Measurements from ENCODE around the gene CARNS1. TPM values are rescaled to one million over a fixed set of nuclear protein-coding genes. Genes with fewer than 3 reads are reported as not detected.

Gene CARNS1
- total RNA-seq, 1 donor from 2014 or later: 1.7 TPM

DNA sequence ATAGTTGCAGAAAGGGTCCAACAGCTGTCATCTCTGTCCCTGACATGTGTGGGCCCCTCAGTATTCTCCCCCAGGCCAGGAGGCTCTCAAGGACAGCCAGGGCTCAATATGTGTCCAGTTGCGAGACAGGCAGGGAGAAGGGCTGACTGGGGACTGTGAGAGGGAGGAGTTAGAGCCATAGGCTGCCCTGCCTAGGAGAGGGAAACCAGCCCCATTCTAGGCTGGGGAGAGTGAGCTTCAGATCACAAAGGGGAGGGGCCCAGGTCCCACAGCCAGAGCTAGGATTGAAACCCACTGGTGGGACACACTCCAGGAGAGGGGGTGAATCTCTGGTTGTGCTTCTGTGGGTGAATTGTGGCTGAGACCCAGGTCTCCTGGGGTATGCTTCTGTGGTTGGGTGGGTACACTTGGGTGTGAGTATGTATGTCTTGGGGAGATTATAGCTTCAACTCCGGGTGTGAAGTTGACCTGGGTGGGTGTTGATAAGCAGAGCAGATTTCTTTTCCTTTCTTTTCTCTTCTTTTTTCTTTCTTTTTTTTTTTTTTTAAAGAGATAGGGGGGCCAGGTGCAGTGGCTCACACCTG is 2.1 kb upstream of the CARNS1 start:
- no peak for DNase-seq (ENCODE audit: extremely low spot score in 2 of 2)
- no peaks in the 10 kb centered on the region for H3K36me3 ChIP-seq
- no peak overlapping the region for H3K27ac ChIP-seq
- no peak overlapping the region for H3K4me3 ChIP-seq
- peaks cover 37% of the 10 kb centered on the region for H3K4me1 ChIP-seq
- TF ChIP-seq POLR2A (IDR thresholded peaks at IDR 0.05) (no peak), POLR2AphosphoS5 (IDR thresholded peaks at IDR 0.05; ENCODE audit: insufficient read depth in 1 of 2, low read depth in 1 of 2) (no peak)
- TF ChIP-seq, protein P1, sequence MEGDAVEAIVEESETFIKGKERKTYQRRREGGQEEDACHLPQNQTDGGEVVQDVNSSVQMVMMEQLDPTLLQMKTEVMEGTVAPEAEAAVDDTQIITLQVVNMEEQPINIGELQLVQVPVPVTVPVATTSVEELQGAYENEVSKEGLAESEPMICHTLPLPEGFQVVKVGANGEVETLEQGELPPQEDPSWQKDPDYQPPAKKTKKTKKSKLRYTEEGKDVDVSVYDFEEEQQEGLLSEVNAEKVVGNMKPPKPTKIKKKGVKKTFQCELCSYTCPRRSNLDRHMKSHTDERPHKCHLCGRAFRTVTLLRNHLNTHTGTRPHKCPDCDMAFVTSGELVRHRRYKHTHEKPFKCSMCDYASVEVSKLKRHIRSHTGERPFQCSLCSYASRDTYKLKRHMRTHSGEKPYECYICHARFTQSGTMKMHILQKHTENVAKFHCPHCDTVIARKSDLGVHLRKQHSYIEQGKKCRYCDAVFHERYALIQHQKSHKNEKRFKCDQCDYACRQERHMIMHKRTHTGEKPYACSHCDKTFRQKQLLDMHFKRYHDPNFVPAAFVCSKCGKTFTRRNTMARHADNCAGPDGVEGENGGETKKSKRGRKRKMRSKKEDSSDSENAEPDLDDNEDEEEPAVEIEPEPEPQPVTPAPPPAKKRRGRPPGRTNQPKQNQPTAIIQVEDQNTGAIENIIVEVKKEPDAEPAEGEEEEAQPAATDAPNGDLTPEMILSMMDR (IDR thresholded peaks at IDR 0.05): no peak
- H3K9me3 ChIP-seq: no peaks in the 10 kb centered on the region
- intact Hi-C loops (cut with DNase I): no loop called here
- peaks cover 5% of the 10 kb centered on the region for H3K27me3 ChIP-seq

DNA sequence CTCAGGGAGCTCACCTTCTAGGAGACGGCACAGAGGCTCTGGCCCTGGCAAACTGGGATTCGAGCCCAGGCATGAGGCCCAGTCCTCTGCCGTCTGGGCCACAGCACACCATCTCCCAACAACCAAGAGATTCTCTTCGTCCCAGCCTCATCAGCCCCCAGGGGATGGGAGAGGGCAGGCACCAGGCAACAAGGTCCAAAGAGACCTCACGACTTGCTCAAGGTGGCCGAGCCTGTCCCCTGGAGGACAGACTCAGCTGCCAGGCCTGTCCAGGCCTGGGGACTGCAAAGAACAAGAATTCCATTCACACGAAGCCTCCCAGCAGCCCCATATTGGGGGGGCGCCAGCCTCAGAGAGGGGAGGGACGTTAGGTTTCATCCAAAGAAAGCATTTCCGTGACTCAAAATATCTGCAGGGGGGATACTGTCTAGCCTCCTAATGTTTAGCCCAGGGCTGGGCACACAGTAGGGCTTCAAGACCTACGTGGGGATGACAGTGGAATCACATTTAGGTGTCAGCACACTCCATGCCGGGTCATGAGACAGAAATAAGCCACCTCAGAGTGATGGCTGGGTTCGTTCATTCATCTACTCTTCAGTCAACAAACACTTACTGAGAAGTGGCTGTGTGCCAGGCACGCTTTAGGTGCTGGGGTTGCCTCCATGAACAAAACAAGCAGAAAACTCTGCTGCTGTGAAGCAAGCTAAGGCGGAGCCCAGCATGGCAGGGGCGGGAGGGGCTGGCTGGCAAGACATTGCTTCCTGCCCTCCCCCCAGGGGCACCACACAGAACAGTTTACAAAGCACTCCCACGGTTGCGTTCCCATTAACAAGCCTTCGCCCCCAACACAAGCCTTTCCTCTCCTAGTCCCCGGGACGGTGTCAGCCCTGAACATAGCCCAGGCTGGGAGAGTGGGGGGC is 1.2 kb downstream of the CARNS1 start:
- no peak for DNase-seq (ENCODE audit: extremely low spot score in 2 of 2)
- TF ChIP-seq, protein P1 (IDR thresholded peaks at IDR 0.05): no peak
- TF ChIP-seq POLR2AphosphoS5 (IDR thresholded peaks at IDR 0.05; ENCODE audit: insufficient read depth in 1 of 2, low read depth in 1 of 2) (no peak), POLR2A (IDR thresholded peaks at IDR 0.05) (no peak)
- Histone ChIP-seq H3K27ac (peak overlapping the region; percentile 33), H3K4me3 (no peak overlapping the region), H3K27me3 (peaks cover 5% of the 10 kb centered on the region), H3K9me3 (no peaks in the 10 kb centered on the region), H3K36me3 (no peaks in the 10 kb centered on the region), H3K4me1 (peaks cover 62% of the 10 kb centered on the region)
- intact Hi-C loops (cut with DNase I): no loop called here

DNA sequence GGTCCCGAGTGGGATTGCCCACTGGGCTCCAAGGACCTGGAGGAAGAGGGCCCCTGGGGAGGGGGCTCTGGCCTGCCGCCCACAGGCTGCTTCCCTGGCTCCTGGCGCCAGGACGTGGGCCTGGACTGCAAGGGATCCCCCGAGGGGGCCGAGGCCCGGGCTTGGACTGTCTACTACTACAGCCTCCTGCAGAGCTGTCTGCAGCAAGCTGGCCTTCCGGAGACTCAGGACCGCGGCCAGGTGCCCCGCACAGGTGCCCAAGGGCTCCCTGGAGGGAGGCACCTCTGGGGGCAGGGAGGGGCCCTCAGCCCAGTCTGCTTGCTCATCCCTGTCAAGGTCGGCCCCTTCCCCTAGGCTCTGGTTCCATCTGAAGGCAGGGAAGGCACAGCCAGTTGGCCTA is 1.9 kb downstream of the CARNS1 start:
- TF ChIP-seq, protein P1 (IDR thresholded peaks at IDR 0.05): no peak
- TF ChIP-seq POLR2A (IDR thresholded peaks at IDR 0.05) (no peak), POLR2AphosphoS5 (IDR thresholded peaks at IDR 0.05; ENCODE audit: insufficient read depth in 1 of 2, low read depth in 1 of 2) (no peak)
- no peaks in the 10 kb centered on the region for H3K36me3 ChIP-seq

DNA sequence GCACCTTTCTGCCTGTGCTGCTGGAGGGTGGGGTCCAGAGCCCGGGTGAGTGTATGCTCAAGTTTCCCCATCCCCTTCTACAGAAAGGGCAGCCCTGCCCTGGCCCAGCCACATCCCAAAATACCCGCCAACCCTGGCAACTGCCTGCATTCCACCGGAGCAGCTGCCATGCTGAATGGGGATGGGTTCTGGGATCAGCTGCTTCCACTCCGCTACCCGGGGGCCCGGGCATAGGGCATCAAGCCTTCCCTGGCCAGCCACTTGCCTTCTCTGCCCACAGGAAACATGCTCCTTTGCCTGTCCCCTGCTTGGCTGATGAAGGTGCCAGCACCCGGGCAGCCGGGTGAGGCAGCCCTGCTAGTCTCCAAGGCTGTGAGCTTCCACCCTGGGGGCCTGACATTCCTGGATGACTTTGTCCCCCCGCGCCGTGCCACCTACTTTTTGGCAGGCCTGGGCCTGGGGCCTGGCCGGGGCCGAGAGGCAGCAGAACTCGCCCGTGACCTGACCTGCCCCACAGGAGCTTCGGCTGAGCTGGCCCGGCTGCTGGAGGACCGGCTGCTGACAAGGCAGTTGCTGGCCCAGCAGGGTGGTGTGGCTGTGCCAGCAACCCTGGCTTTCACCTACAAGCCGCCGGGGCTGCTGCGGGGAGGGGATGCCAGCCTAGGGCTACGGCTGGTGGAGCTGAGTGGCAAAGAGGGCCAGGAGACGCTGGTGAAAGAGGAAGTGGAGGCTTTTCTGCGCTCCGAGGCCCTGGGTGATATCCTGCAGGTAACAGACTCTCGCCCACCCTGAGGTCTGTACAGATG is 3.2 kb downstream of the CARNS1 start:
- H3K27ac ChIP-seq: no peak overlapping the region
- DNase-seq (ENCODE audit: extremely low spot score in 2 of 2): no peak
- no peaks in the 10 kb centered on the region for H3K9me3 ChIP-seq
- no peaks in the 10 kb centered on the region for H3K36me3 ChIP-seq
- H3K27me3 ChIP-seq: peaks cover 5% of the 10 kb centered on the region
- TF ChIP-seq POLR2AphosphoS5 (IDR thresholded peaks at IDR 0.05; ENCODE audit: insufficient read depth in 1 of 2, low read depth in 1 of 2) (no peak), POLR2A (IDR thresholded peaks at IDR 0.05) (no peak)
- TF ChIP-seq, protein P1 (IDR thresholded peaks at IDR 0.05): no peak
- no peak overlapping the region for H3K4me3 ChIP-seq
- peaks cover 62% of the 10 kb centered on the region for H3K4me1 ChIP-seq
- intact Hi-C loops (cut with DNase I): no loop called here

More for the DNA sequence above, 1.9 kb downstream of the CARNS1 start:
- peaks cover 62% of the 10 kb centered on the region for H3K4me1 ChIP-seq
- H3K27me3 ChIP-seq: peaks cover 5% of the 10 kb centered on the region
- DNase-seq (ENCODE audit: extremely low spot score in 2 of 2): no peak
- H3K27ac ChIP-seq: peak overlapping the region; percentile 27
- H3K4me3 ChIP-seq: no peak overlapping the region
- no peaks in the 10 kb centered on the region for H3K9me3 ChIP-seq
- intact Hi-C loops (cut with DNase I): no loop called here
